HUES64 (cell line): ENCODE measurements around the gene TMEM80.

Experiments
- H3K27ac ChIP-seq: 2 replicates; pipeline ENCODE4 v1.7.0; 2013; ENCODE audit warnings: low read depth, low read length, inconsistent platforms
- H3K27me3 ChIP-seq: 2 replicates; pipeline ENCODE4 v1.6.1; 2013; ENCODE audit warnings: mild to moderate bottlenecking, low read length; ENCODE audit not compliant: insufficient read depth
- H3K36me3 ChIP-seq: 2 replicates; pipeline ENCODE4 v1.6.1; 2013; ENCODE audit warnings: mild to moderate bottlenecking, low read length; ENCODE audit not compliant: insufficient read depth
- H3K4me1 ChIP-seq: 2 replicates; pipeline ENCODE4 v1.6.1; 2013; ENCODE audit warnings: mild to moderate bottlenecking, low read length, moderate library complexity; ENCODE audit not compliant: insufficient read depth
- H3K4me3 ChIP-seq: 2 replicates; pipeline ENCODE4 v1.5.1; 2013; ENCODE audit warnings: mild to moderate bottlenecking, low read length, moderate library complexity
- H3K9ac ChIP-seq: 2 replicates; pipeline ENCODE4 v1.6.1; 2013; ENCODE audit warnings: mild to moderate bottlenecking, low read depth, low read length
- H3K9me3 ChIP-seq: 2 replicates; pipeline ENCODE4 v1.6.1; 2013; ENCODE audit warnings: low read depth, low read length; ENCODE audit not compliant: insufficient read depth
- WGBS: fragments of 150-250, 120-280 bp; methylation state at CpG from one replicate; pipeline ENCODE4 v1.1.7; 2013; ENCODE audit warnings: missing lambda C conversion rate; 5-methylcytosine and 5-hydroxymethylcytosine counted together

The TMEM80 gene

GRCh38 chr11:724049-724777 lies 28.6 kb downstream of the TMEM80 start:
- no peak overlapping the region for H3K27ac ChIP-seq

GRCh38 chr11:724778-725386 lies 29.3 kb downstream of the TMEM80 start:
- Histone ChIP-seq H3K27me3 (peaks cover 27% of the 10 kb centered on the region), H3K9ac (no peak overlapping the region), H3K4me1 (no peaks in the 10 kb centered on the region), H3K9me3 (no peaks in the 10 kb centered on the region), H3K27ac (no peak overlapping the region), H3K4me3 (no peak overlapping the region), H3K36me3 (no peaks in the 10 kb centered on the region)
- 84% methylated on average over 17 of the region's 18 CpGs for WGBS

More at GRCh38 chr11:724049-724777, 28.6 kb downstream of the TMEM80 start:
- no peaks in the 10 kb centered on the region for H3K36me3 ChIP-seq
- H3K4me1 ChIP-seq: no peaks in the 10 kb centered on the region
- WGBS: 85% methylated on average over 19 of the region's 19 CpGs
- H3K27me3 ChIP-seq: peaks cover 29% of the 10 kb centered on the region
- no peaks in the 10 kb centered on the region for H3K9me3 ChIP-seq
- H3K4me3 ChIP-seq: no peak overlapping the region
- H3K9ac ChIP-seq: no peak overlapping the region

DNA sequence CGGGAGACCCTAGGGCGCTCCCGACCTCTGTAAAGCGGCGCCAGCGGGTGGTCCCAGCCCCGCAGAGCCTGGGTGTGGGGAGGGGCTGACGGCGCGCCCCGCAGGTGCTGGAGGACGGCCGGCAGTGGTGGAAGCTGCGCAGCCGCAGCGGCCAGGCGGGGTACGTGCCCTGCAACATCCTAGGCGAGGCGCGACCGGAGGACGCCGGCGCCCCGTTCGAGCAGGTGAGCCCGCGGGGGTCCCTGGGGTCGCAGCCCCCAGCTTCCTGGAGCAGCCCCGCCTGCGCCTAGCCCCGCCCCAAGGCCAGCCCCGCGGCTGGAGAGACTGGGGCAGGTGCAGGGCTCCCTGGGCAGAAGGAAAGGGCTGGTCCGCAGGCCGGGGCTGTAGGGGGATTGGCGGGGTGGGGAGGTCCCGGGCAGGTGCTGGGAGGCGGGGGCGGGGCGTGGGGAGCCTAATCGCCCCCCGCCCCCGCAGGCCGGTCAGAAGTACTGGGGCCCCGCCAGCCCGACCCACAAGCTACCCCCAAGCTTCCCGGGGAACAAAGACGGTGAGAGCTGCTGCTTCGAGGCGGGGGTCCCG lies 30.1 kb downstream of the TMEM80 start:
- 12% methylated on average over 52 of the region's 53 CpGs for WGBS
- H3K4me1 ChIP-seq: no peaks in the 10 kb centered on the region
- peak overlapping the region; percentile 42 for H3K4me3 ChIP-seq
- H3K27me3 ChIP-seq: peaks cover 21% of the 10 kb centered on the region
- no peak overlapping the region for H3K9ac ChIP-seq
- no peaks in the 10 kb centered on the region for H3K9me3 ChIP-seq
- H3K27ac ChIP-seq: no peak overlapping the region
- H3K36me3 ChIP-seq: no peaks in the 10 kb centered on the region

GRCh38 chr11:726278-727220 lies 30.9 kb downstream of the TMEM80 start:
- Histone ChIP-seq H3K9ac (peak overlapping the region; percentile 30; the same call in 1 of the 2 replicates), H3K9me3 (no peaks in the 10 kb centered on the region), H3K4me1 (no peaks in the 10 kb centered on the region), H3K27me3 (peaks cover 21% of the 10 kb centered on the region), H3K36me3 (no peaks in the 10 kb centered on the region), H3K27ac (no peak overlapping the region), H3K4me3 (peak overlapping the region; percentile 46)
- 28% methylated on average over 61 of the region's 61 CpGs for WGBS

- Histone ChIP-seq H3K27me3 (peaks cover 21% of the 10 kb centered on the region), H3K36me3 (no peaks in the 10 kb centered on the region), H3K9ac (no peak overlapping the region), H3K9me3 (no peaks in the 10 kb centered on the region), H3K4me3 (no peak overlapping the region), H3K4me1 (no peaks in the 10 kb centered on the region), H3K27ac (peak overlapping the region; percentile 16; the same call in 1 of the 2 replicates)
- 94% methylated on average over 12 of the region's 12 CpGs for WGBS
Observed at GRCh38 chr11:727281-727701, 31.7 kb downstream of the TMEM80 start.

- H3K9ac ChIP-seq: no peak overlapping the region
- H3K9me3 ChIP-seq: no peaks in the 10 kb centered on the region
- no peak overlapping the region for H3K4me3 ChIP-seq
- H3K27ac ChIP-seq: peak overlapping the region; percentile 16; the same call in 1 of the 2 replicates
- no peaks in the 10 kb centered on the region for H3K36me3 ChIP-seq
- H3K4me1 ChIP-seq: no peaks in the 10 kb centered on the region
- H3K27me3 ChIP-seq: peaks cover 21% of the 10 kb centered on the region
- WGBS: 39% methylated on average over 31 of the region's 31 CpGs
Observed at GRCh38 chr11:727859-728748, 32.5 kb downstream of the TMEM80 start.

GRCh38 chr11:728901-729491 lies 33.4 kb downstream of the TMEM80 start:
- no peak overlapping the region for H3K9ac ChIP-seq

DNA sequence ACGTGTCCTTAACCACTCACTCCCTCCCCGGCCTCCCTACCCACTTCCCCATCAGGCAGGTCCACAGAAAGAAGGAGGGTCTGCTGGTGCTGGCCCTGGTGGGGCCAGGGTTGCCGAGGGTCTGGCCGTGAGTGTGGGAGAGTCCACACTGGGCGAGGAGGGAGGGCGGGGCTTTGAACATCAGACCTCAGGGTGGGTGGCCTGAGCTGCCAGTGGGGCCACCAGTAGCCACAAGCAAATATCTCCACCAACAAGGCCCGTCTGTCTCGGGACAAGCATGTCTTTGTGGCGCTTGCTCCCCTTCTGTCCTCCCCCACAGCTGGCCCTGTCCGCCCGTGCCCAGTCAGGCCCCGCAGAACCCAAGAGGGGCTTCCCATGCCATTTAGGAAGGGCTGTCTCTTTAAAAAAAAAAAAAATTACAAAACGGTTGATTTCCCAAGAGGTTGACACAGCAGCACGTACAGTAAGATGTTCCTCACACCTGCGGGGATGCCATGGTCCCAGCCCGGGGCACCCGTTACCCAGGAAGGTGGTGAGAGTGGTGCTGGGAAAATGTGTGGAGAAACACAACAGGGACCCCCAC lies 34.0 kb downstream of the TMEM80 start:
- 91% methylated on average over 17 of the region's 17 CpGs for WGBS
- Histone ChIP-seq H3K4me1 (no peaks in the 10 kb centered on the region), H3K27ac (no peak overlapping the region), H3K4me3 (no peak overlapping the region), H3K36me3 (no peaks in the 10 kb centered on the region), H3K9me3 (no peaks in the 10 kb centered on the region), H3K27me3 (peaks cover 21% of the 10 kb centered on the region), H3K9ac (no peak overlapping the region)

More at GRCh38 chr11:728901-729491, 33.4 kb downstream of the TMEM80 start:
- no peak overlapping the region for H3K4me3 ChIP-seq
- H3K36me3 ChIP-seq: no peaks in the 10 kb centered on the region
- no peaks in the 10 kb centered on the region for H3K9me3 ChIP-seq
- H3K27me3 ChIP-seq: peaks cover 21% of the 10 kb centered on the region
- WGBS: 94% methylated on average over 15 of the region's 15 CpGs
- H3K27ac ChIP-seq: no peak overlapping the region
- H3K4me1 ChIP-seq: no peaks in the 10 kb centered on the region

GRCh38 chr11:733072-733471 lies 37.5 kb downstream of the TMEM80 start:
- H3K36me3 ChIP-seq: no peaks in the 10 kb centered on the region
- no peak overlapping the region for H3K27ac ChIP-seq
- WGBS: 90% methylated on average over 20 of the region's 20 CpGs
- H3K9ac ChIP-seq: no peak overlapping the region
- H3K9me3 ChIP-seq: no peaks in the 10 kb centered on the region
- no peaks in the 10 kb centered on the region for H3K4me1 ChIP-seq
- H3K27me3 ChIP-seq: no peaks in the 10 kb centered on the region
- H3K4me3 ChIP-seq: no peak overlapping the region
